ENCODE data around the gene BTG2.

BTG2 gene

DNA sequence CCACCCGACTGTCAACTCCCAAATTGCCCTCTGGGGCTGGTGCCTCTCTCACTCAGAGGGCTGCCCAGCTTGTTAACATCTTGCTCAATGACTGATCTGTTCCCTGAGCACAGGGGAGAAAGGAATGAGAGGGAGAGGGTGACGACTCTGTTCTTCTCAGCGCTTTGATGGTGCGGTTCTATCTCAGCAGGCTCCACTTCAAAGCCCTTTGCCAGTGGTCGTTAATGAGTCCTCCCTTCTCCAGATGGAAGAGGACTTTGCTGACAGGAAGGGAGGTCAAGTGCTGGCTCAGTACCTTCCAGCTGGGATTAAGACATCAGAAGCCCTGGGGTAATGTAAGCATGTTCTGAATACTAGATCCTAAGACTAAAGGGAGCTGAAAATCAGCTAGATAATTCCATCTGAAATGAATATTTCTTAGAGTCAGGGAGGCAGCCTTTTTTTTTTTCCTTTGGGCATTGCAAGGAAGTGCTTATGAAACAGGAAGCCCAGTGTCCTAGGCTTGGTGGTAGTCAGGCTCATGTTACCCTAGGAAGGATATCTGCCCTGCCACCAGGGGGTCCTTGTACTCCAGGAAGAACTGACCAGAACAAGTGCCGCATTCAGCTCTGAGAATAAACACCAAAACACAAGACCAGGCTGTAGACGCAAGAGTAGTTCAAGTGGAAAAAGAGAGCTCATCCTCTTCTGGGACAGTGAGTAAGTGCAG lies 40.9 kb downstream of the BTG2 start:
- DNase-seq: peak; percentile 7

DNA sequence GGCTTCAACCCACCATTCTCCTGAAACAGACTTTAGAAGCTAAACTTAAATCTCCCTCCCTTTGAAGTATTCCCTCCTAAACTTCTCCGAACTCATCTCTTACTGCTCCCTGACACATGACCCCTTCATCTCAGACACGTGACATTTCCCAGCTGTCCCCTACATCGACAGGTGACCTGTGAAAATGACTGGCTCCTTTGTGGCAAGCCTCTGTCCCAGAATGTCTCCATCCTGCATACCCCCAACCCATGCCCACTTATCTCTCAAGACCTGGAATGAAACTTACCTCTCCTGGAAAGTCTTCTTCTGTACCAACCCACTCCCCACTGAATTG lies 41.4 kb downstream of the BTG2 start:
- no peak for DNase-seq

DNA sequence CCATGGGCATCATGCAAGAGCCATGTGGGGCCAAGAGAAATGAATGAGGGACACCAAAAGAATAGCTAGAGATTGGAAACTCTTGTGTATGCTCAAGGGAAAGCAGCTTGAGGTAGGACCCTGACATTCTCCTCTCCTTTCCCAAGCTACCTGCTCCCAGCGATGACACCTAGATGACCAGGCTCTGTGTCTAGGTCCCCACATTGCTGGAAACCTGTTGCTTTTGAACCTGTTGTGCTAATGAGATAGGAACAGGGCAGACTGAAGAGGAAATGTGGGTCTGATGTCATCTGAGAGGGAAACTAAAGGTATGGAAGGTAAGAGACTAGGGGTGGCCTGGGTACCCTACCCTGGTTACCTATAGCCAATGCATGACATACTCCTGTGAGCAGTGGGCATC lies 43.8 kb downstream of the BTG2 start:
- DNase-seq: no peak

DNA sequence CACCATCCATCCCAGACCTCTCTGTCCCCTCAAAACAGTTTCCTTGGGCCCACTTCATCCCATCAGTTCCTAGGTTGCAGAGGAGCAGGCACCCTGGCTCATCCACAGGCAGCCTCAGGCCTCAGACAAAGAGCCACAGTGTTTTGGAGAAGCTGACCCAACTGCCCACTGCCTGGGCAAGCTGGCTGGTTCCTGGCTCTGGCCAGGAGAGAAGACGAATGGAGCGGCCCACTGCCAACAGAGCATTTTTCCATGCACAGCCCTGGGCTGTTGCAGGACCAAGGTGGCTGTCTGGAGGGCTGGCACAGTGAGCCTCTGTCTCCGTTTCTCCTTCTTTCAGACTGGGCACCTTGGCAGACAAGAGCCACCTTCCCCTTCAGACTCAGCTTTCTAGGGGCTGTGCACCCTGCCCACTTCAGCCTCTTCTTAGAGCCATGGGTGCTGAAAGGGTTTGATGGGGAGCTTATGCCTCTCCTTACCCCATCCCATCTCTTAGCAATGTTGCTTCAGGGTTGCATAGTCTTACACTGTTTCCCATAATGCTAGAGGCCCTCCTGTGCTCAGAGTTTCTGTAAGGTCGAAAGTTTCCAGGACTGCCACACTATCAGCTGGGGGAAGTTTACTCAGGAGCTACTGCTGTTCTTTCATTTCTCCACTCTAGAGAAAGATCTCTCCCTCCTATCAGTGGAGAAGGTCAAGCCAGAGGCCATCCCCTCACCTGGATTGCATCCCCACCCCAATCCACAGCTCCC lies 44.6 kb downstream of the BTG2 start:
- DNase-seq: no peak

DNA sequence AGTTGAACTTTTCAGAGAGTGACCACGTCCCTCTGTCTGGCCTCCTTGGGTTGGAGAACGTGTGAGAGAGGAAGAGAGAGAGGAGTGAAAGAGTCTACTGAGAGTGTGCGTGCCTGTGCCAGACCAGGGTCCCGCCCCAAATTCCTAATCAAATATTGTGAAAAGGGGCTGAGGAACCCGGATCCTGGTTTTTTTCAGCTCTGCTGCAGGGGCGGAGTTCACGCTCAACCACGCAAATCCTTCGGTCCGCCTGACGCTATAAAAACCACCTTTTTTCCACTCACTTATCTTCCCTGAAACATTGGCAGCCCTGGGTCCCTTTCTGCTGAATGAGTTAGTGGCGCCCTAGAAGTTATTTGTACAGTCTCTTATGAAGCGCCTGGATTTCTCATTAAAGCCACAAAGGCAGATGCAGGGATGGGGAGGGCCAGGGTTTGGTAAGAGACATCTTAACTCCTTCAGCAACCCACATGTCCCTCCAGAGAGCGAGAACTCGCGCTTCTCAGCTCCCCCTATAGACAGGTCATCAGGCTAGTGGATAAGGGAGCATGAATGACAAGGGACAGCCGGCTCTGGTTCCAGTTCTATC lies 45.8 kb downstream of the BTG2 start, which contains the start of gene FMOD:
Gene FMOD, minus strand, starts transcription at position 86 of the 589 bp plus-strand sequence. CDS start 2,852 bp downstream, outside the sequence.
- peak; percentile 59 for DNase-seq

DNA sequence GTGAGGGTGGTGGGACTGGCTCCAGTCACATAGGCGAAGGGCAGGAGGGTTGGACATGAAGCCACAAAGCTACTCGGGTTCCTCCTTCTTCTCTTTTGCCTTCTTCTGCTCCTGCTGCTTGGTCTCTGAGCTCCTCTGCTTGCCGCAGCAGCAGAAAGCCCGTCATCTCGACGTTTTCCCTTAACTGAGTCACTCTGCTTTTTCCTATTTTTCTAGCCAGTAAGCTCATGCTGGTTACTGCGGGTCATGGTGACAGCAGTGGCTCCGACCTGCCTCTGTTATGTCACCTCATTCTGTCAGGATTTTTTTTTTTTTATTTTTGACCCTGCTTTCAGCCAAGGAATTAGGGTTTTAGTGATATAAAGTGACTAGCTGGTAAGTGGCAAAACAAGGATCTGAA lies 48.2 kb downstream of the BTG2 start:
- DNase-seq: no peak

DNA sequence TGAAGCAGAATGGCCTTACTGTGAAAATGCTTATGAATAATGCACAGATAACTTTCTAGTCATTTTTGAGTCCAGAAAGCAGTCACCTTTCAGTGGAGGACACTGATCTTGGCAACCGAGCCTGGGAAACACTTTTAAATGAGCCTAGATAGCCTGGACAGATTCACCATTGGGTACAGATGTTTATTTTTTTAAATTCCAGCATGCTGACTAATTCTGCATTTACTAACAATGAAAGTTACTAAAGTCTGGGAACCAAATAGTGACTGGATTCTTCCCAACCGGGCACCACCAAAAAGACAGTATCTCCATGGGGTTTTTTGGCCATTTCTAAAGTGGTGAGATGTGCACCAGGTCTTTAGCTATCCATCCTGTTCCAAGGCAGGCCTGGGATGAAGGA lies 48.9 kb downstream of the BTG2 start:
- no peak for DNase-seq

DNA sequence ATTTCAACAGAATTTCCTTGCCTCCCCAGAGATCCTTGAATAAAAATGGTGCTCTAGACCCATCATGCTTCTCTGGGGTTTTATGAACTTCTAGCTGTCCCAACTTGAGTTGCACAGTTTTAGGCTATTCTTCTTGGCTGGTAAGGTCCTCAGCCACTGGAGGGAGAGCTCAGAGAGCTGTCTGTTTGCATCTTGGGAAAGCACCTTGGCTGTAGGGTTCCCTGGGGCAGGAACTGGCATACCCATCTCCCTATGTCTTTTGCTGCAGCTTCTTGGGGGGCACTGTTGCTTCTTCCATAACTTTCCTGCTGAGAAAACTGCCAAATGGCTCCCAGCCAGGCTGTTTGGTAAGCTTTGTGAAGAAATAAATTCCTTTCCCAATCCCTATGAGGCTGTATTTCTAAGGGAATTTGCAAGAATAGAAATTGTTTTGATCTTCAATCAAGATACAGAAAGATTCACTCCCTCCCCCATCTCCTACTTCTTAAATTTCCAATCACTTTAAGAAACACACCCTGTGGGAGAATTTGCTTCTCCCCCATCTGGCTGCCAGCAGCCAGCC lies 53.8 kb downstream of the BTG2 start:
- DNase-seq: no peak
